ENCODE data around the gene NR3C2.

The NR3C2 gene

DNA sequence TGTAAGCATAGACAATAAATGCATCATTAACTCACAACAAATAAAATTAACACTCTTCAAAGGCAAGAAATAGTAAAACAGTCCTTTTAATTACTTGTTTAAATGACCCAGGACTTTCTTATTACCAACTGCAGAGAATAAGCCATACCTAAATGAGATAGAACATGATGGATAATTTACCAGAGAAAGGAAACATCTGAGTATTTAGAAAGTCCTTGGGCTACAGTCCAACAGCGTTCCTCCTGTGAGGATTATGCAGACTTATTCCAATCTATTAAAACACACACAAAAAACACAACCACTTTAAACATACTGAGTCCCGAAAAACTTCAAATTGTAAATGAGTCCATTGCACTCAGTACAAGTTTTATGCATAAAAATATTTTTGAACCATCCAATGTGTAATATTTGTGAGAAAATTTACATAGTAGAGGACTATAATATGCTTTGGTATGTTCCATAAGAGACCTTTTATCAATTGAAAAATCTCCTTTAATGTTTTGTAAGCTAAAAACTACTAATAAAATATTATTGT lies 129.2 kb downstream of the NR3C2 start:
- no peak for DNase-seq (ENCODE audit: low read depth in 2 of 2)

GRCh38 chr4:148311526-148311925 lies 130.7 kb downstream of the NR3C2 start:
- no peak for DNase-seq (ENCODE audit: low read depth in 2 of 2)

- no peak for DNase-seq (ENCODE audit: low read depth in 2 of 2)
Observed at GRCh38 chr4:148310756-148311155, 131.5 kb downstream of the NR3C2 start.

DNA sequence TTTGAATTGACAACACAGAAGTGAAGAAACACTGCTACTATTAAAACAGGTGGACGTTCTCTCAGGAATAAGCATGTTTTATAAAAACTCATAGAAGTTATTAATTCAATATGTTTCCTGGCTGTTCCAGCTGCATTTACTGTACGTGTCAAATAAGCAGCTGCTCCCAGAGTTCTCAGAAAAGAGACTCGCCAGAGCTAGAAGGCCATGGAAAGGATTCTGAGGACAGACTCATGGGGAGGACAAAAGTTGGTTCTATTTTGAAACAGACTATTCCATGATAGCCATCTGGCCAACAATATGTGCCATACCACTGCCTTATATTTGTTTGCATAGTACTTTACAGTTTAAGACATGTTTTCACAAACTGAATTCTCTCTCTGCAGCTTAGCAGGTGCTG lies 136.5 kb downstream of the NR3C2 start:
- DNase-seq (ENCODE audit: low read depth in 2 of 2): no peak

- DNase-seq (ENCODE audit: low read depth in 2 of 2): no peak
Observed at GRCh38 chr4:148302416-148302815, 139.8 kb downstream of the NR3C2 start.

DNA sequence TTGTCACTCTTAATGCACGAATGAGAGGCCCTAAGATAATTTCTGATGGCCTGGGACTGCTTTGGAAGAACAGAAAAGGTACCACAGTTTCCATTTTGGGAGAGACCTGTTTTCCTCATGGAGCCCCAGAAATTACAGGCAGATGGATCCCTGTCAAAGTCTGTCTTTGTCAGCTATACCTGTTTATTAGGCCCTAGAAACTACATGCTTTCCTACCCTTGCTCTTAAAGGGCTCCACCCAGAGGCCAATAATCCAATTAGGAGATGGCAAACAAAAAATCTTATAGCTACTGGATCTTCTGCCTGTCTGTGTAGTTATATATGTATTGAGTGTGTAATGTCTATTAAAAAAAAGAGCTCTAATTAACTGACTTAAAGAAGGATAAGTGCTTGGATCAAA lies 141.3 kb downstream of the NR3C2 start:
- DNase-seq (ENCODE audit: low read depth in 2 of 2): no peak

DNA sequence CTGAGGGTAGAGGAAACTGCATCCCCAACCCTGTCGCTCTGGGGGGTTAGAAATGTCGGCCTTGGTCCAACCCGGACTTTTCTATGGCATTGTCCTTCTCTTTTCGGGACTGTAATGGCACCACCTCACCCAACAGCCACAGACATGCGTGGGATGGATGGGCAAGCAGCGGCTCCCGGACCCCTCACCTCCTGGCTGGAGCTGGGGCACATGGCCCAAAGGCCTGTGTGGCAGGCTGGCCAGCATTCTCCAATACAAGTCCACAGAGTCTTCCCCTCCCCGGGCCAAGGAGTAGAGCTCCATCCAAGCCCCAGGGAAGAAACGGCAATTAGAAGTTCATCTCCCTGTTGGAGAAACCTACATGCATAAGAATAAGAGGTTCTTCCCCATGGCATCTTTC lies 142.9 kb downstream of the NR3C2 start:
- DNase-seq (ENCODE audit: low read depth in 2 of 2): no peak

DNA sequence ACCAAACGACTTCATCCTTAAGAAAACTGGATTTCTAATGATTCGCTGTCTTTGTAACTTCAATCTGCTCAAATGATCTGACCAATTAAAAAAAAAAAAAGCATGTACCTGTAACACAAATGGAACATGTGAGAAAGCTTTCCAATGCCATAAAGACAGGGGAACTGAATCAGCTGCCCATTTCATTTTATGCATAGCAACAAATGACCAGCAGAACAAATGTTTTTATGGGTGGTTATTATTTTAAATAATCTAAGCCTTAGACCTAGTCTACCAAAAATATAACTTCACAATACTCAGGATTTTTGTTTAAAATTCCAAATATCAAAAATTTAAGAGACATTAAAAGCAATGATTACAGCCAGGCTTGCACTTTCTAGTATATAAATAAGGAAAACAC lies 145.7 kb downstream of the NR3C2 start:
- no peak for DNase-seq (ENCODE audit: low read depth in 2 of 2)

- DNase-seq (ENCODE audit: low read depth in 2 of 2): no peak
Observed at GRCh38 chr4:148295642-148296041, 146.6 kb downstream of the NR3C2 start.

DNA sequence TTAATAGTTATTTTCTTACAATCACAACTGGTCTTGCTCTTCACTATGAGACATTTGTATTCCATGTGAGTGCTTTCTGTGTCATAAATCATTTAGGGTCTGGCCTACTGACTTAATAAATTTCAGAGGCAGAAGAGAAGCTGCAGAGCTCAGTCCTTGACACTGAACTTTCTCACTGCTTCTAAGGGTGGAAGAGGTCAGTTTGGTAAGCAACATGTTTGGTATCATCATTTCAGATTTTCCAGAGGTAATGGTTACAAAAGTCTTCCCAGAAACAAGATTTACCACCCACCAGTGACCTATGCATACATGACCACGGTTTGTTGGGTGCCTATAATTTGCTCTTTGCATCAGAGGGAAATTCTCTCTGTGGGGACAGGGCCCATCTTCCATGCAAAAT lies 148.6 kb downstream of the NR3C2 start:
- no peak for DNase-seq (ENCODE audit: low read depth in 2 of 2)

DNA sequence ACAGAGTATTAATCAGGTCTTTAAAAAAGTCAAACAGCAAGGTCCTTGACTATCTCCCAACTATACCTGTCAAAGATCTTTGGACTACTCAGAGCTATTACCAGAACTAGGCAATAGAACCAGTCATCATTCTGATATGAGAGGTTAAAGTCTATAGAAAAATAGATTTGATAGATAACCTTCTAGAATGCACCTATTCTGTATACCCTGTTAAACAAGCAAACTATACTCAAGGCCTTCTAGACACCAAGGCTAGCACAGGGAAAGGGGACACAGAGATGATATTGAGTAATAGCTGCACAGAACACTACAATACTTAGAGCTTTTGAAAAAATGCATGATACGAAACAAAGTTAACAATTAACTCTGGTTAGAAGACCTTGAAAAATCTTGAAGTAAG lies 149.5 kb downstream of the NR3C2 start:
- no peak for DNase-seq (ENCODE audit: low read depth in 2 of 2)

DNA sequence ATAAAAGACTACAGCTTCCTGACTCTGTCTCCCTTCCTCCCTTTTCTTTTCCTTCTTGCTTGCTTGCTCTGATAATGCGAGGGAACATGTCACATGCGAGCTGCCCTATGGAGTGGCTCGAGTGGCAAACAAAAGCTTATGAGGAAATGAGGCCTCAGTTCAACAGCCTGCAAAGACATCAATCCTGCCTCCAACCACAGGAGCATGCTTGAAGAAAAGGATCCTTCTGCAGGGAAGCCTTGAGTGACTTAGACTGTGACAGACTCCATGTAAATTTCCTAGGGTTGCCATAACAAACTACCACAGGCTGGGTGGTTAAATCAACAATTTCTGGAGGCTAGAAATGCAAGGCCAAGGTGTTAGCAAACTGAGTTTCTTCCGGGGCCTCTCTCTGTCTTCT lies 152.5 kb downstream of the NR3C2 start:
- no peak for DNase-seq (ENCODE audit: low read depth in 2 of 2)

DNA sequence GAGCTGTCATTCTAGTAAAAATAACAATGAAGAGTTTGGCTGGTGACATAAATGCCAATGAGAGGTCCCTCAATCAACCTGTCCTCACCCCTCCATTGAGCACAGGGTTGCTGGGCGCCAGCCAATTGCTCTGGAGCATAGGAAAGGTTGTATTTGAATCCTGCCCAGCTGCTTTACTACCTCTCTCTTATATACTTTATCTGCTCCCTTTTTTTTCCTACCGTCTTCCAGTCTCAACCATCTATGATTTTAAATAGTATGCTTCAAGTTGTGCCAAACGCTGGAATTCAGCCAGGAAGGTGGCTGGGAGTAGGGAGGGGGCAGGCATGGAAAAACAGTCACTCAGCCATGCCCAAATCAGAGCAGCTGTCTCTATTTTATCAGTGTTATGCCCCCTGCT lies 153.8 kb downstream of the NR3C2 start:
- DNase-seq (ENCODE audit: low read depth in 2 of 2): no peak

DNA sequence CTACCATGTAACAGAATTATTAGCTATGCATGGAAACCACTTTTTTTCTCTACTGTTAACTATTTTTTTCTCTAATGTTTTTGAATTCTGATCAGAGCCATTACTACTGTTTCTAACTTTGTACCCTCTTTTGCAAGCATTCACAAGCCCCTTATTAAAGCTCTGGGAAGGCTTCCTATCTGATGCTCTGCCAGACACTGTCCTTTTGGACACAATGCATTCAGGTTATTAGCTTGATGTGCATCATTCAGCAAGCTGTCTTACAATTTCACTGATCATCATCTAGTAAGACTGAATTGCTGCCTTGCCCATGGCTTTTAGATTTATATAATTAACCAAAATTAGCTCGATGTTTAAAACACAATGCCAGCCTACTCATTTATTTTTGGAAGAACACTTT lies 155.1 kb downstream of the NR3C2 start:
- no peak for DNase-seq (ENCODE audit: low read depth in 2 of 2)

DNA sequence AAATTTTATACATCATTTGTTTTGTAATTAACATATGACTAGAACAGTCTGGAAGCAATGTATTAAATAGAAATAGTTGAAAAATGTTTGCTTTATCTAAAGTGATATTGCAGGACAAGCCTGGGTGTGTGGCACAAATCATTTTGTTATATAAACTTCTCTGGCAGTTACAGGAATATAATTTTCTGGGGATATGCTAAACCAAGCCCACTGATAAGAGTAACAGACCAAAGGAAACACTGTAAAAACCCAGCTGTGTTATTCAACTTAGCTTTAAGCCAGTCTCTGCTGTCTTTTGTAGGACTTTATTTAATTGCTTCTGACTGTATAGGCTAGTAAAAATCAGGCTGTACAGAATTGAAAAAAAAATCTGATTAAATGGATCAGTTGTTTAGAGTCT lies 156.2 kb downstream of the NR3C2 start:
- no peak for DNase-seq (ENCODE audit: low read depth in 2 of 2)

- DNase-seq (ENCODE audit: low read depth in 2 of 2): no peak
Observed at GRCh38 chr4:148283665-148284064, 158.5 kb downstream of the NR3C2 start.

DNA sequence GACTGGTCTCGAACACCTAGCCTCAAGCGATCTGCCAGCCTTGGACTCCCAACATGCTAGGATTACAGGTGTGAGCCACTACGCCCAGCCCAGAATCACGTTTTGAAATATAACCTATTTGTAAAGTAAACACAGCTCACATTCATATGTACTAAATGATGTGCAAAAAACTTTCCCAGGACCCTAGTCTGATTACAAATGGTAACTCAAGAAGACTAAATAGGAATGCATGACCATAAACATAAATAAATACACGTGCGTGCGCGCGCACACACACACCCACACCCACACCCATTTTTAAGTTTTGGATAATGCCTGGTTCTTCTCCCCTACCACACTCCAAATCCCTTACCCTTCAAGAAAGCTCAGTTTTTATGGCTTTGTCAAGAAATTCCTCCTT lies 163.9 kb downstream of the NR3C2 start:
- DNase-seq (ENCODE audit: low read depth in 2 of 2): no peak

DNA sequence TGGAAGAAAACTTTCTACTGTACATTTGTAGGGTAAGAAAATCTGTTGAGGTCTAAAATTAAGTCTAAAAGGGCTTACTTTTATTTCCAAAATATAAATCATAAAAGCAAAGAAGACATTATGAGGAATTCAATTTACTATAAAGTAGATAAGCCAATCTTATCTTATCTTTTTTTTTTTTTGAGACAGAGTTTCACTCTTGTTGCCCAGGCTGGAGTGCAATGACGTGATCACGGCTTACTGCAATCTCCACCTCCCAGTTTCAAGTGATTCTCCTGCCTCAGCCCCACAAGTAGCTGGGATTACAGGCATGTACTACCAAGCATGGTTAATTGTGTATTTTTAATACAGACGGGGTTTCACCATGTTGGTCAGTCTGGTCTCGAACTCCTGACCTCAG lies 166.9 kb downstream of the NR3C2 start:
- no peak for DNase-seq (ENCODE audit: low read depth in 2 of 2)

DNA sequence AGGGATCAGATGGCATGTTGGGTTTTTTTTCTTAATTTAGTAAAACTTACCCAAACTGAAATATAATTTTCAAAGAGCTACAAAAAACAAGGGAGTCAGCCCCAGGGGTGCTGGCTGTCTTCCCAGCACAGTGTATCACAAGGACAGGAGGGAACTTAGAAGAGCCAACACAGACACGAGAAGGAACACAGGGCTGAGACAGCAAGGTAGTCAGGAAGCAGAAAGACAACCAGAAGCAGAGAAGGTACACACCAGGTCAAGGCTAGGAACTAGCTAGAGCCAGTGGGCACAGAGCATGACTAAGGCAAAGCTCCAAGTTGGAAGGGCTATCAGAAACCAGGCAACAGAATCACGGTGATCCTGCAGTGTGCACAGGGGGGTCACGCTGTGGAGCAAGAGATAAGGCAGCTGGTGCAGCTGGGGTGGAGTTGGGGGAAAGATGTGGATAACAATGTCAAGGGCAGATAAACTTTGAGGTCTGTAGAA lies 168.7 kb downstream of the NR3C2 start:
- DNase-seq (ENCODE audit: low read depth in 2 of 2): no peak

GRCh38 chr4:148271166-148271565 lies 171.0 kb downstream of the NR3C2 start:
- no peak for DNase-seq (ENCODE audit: low read depth in 2 of 2)

DNA sequence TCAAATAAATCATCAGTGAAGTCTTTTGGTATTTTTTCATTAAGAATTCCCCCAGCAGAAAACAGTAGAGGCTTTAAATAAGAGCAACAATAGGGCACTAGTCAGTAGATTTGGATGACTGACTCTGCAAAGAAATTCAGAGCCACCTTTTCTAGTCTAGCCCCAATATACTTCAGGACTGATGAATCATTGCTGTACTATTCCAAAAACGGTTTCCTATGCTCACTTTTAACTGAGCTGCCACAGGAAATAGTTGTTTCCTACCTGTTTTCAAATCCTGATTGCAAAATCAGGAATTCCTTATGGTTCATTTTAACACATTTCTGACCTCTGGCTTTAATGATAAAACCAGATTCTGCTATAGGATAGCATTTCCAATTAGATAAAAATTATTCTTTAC lies 171.6 kb downstream of the NR3C2 start:
- DNase-seq (ENCODE audit: low read depth in 2 of 2): no peak

DNA sequence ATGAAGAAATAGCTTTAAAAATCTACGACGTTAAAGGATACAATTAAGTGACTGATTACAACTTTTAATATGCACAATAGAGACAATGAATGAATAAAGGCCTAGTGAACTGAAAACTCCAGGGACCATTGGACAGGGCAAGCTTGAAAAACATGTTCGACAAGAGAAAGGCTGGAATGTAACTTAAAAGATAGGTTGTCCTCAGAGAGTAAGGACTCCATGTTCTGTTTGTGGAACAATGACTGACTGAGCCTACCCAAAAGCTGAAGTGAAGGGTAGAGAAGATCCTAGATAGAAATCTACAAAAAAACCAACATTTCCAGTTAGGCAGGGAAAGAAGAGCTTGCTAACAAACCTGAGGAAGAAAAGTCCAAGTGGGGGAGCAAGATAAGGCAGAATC lies 173.4 kb downstream of the NR3C2 start:
- no peak for DNase-seq (ENCODE audit: low read depth in 2 of 2)

- no peak for DNase-seq (ENCODE audit: low read depth in 2 of 2)
Observed at GRCh38 chr4:148266921-148267320, 175.3 kb downstream of the NR3C2 start.

DNA sequence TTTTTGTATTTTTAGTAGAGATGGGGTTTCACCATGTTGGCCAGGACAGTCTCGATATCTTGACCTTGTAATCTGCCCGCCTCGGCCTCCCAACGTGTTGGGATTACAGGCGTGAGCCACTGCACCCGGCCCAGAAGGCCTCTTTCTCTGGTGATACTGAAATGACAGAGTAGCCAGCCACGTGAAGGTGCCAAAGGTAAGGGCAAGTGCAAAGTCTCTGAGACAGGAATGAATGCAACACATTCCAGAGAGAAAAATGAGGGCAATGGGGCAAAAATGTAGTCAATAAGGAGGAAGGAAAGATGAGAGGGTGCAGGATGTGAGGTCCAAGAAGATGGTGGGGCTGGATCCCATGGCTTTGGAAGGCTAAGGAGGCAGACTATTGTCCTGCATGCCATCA lies 176.0 kb downstream of the NR3C2 start:
- no peak for DNase-seq (ENCODE audit: low read depth in 2 of 2)

DNA sequence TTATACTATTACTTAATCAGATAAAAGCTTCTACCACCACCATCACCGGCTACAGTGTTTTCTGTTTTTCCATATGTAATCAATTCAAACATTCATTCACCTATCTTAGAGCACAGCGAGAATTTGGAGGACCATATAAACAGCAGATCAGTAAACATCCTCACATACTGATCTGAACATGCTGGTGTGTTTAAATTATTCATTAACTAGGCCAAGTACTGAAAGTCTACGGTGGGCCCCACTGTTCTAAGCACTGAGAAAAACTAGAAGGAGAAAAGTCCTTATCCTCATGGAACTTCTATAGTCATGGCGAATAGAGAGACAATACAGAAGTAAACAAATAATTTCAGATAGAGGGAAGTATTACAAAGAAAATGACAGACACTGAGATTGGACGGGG lies 176.6 kb downstream of the NR3C2 start:
- DNase-seq (ENCODE audit: low read depth in 2 of 2): no peak

Measured in activated CD4-positive, alpha-beta T cell treated with anti-CD3 and anti-CD28 coated beads for 24 hours (primary cell).